GM20000 (cell line): ENCODE data around the gene BNC2.
"Not testable (repeated sequence)": the region's sequence is repeated elsewhere in the genome, so short reads cannot be mapped to it uniquely, and the experiment has no call there.

ENCODE experiments used
- DNase-seq: peaks from one replicate; pipeline ENCODE4 v3.0.0; 2012; ENCODE audit warnings: low spot score
- CTCF ChIP-seq: IDR thresholded peaks from 2 replicates; pipeline ENCODE4 v1.5.1; 2012; ENCODE audit warnings: mild to moderate bottlenecking, control low read depth; ENCODE audit errors: extremely low read depth, missing control alignments

Gene BNC2

GRCh38 chr9:16544842-16545241 is 325.6 kb downstream of the BNC2 start:
- no peak for DNase-seq
- TF ChIP-seq CTCF = no peak

- DNase-seq = no peak
- no peak for TF ChIP-seq CTCF
Measured at GRCh38 chr9:16543686-16544085, 326.8 kb downstream of the BNC2 start.

- TF ChIP-seq CTCF = no peak
- DNase-seq = no peak
Measured at GRCh38 chr9:16543225-16543624, 327.2 kb downstream of the BNC2 start.

- TF ChIP-seq CTCF = no peak
- DNase-seq = no peak
Measured at GRCh38 chr9:16542290-16542689, 328.2 kb downstream of the BNC2 start.

- no peak for TF ChIP-seq CTCF
- DNase-seq = no peak
Measured at GRCh38 chr9:16540743-16541613, 329.5 kb downstream of the BNC2 start.

- DNase-seq = not testable (repeated sequence)
Measured at GRCh38 chr9:16539626-16540025, 330.8 kb downstream of the BNC2 start.

GRCh38 chr9:16535555-16535954 is 334.9 kb downstream of the BNC2 start:
- DNase-seq = no peak
- TF ChIP-seq CTCF = no peak
